T-cell (primary cell): ENCODE measurements around the gene MIB1. TPM values are rescaled to one million over a fixed set of nuclear protein-coding genes. Genes with fewer than 3 reads are reported as not detected.

Experiments
- ATAC-seq, 4 experiments: fragments of 200-7000 bp in 3 of 4; fragments of 150-1000 bp in 1 of 4; cut with Tn5 transposase; replicated peaks in 1 of 4; 1 replicate in 3 of 4; 2 replicates in 1 of 4; pipeline ENCODE4 v1.10.0; 2021; ENCODE audit warnings: moderate library complexity in 3 of 4, mild to moderate bottlenecking in 2 of 4, moderate number of reproducible peaks in 1 of 4
- CTCF ChIA-PET, 2 donors: fragments of 300-600 bp; sonication (Branson Sonifier 250); formaldehyde crosslinking; loops; one replicate each; lab custom pipeline; 2022; ENCODE audit warnings: antibody characterized with exemption in 2 of 2; lab: Charles Lee
- POLR2A ChIA-PET, 2 donors: fragments of 300-600 bp; sonication (Branson Sonifier 250); formaldehyde crosslinking; loops; one replicate each; lab custom pipeline; 2022; ENCODE audit warnings: antibody characterized with exemption in 2 of 2; lab: Charles Lee
- DNase-seq, 35 experiments: peaks; one replicate each; pipeline versions ENCODE4 v3.0.0 to v3.0.0-alpha.2; 2013 to 2023
- H3K27ac ChIP-seq: one replicate; pipeline ENCODE4 v1.5.1; 2013; ENCODE audit warnings: low read length
- H3K27me3 ChIP-seq, 2 experiments: replicated peaks in 1 of 2; 1 replicate in 1 of 2; 2 replicates in 1 of 2; pipeline versions ENCODE4 v1.6.1 to v1.7.0; 2013; ENCODE audit warnings: low read length in 1 of 2, mixed read lengths in 1 of 2; ENCODE audit not compliant: control insufficient read depth in 2 of 2, insufficient read depth in 2 of 2; ENCODE audit errors: extremely low read depth in 1 of 2
- H3K36me3 ChIP-seq, 2 donors: 1 replicate in 1 of 2; 2 replicates in 1 of 2; pipeline versions ENCODE4 v1.6.1 to v1.7.0; 2013; ENCODE audit warnings: low read length in 1 of 2; ENCODE audit not compliant: control insufficient read depth in 2 of 2, insufficient read depth in 1 of 2; ENCODE audit errors: extremely low read depth in 1 of 2
- H3K4me1 ChIP-seq, 2 experiments: 1 replicate in 1 of 2; 2 replicates in 1 of 2; pipeline versions ENCODE4 v1.6.1 to v1.7.0; 2013; ENCODE audit warnings: low read length in 2 of 2, mixed read lengths in 1 of 2; ENCODE audit not compliant: insufficient read depth in 2 of 2, control insufficient read depth in 1 of 2; ENCODE audit errors: extremely low read depth in 1 of 2
- H3K4me3 ChIP-seq, 2 donors: 1 replicate in 1 of 2; 2 replicates in 1 of 2; pipeline versions ENCODE4 v1.5.1 to v1.7.0; 2013; ENCODE audit warnings: mild to moderate bottlenecking in 2 of 2, low read length in 1 of 2, moderate library complexity in 1 of 2; ENCODE audit not compliant: control insufficient read depth in 1 of 2; ENCODE audit errors: extremely low read depth in 1 of 2
- H3K9me3 ChIP-seq: 2 replicates; pipeline ENCODE4 v1.7.0; 2013
- H3K27ac Mint-ChIP-seq, 2 donors: one replicate each; pipeline ENCODE4 v1.8.0; 2020 to 2021; ENCODE audit warnings: mild to moderate bottlenecking in 2 of 2, mixed read lengths in 2 of 2
- H3K27me3 Mint-ChIP-seq, 2 donors: one replicate each; pipeline ENCODE4 v1.8.0; 2021 to 2022; ENCODE audit warnings: mixed read lengths in 2 of 2
- H3K36me3 Mint-ChIP-seq: one replicate; pipeline ENCODE4 v1.8.0; 2021; ENCODE audit warnings: mixed read lengths
- H3K4me1 Mint-ChIP-seq, 3 donors: one replicate each; pipeline ENCODE4 v1.8.0; 2020 to 2022; ENCODE audit warnings: mixed read lengths in 3 of 3, mild to moderate bottlenecking in 1 of 3
- H3K4me3 Mint-ChIP-seq, 3 donors: one replicate each; pipeline ENCODE4 v1.8.0; 2020 to 2022; ENCODE audit warnings: mild to moderate bottlenecking in 3 of 3, mixed read lengths in 3 of 3, moderate library complexity in 3 of 3
- H3K9me3 Mint-ChIP-seq, 3 donors: one replicate each; pipeline ENCODE4 v1.8.0; 2020 to 2022; ENCODE audit warnings: mixed read lengths in 3 of 3
- WGBS: methylation state at CpG from one replicate; pipeline ENCODE4 v1.1.5; 2013; ENCODE audit warnings: missing lambda C conversion rate; ENCODE audit not compliant: insufficient coverage; 5-methylcytosine and 5-hydroxymethylcytosine counted together
- total RNA-seq, 35 experiments: library from RNA in 6 of 35; stranded (reverse) in 6 of 35; fragments of 120-200 nt in 1 of 35; gene quantifications; one replicate each; pipeline versions ENCODE4 v1.2.1 to v1.2.4 and lab custom pipeline; 2013 to 2026

Gene MIB1
- total RNA-seq, 5 donors from 2014 or later (not counting 1 experiment from before 2014, with no cell fraction given): 23.5 to 46.1 (median 34.3) TPM

GRCh38 chr18:21798126-21798525 is 57.5 kb downstream of the MIB1 start:
- Mint-ChIP-seq H3K4me3 (no peak overlapping the region), H3K36me3 (peaks cover 54% of the 10 kb centered on the region), H3K9me3 (no peaks in the 10 kb centered on the region), H3K27ac (no peak overlapping the region), H3K27me3 (no peaks in the 10 kb centered on the region), H3K4me1 (peaks cover 0 to 2% (median 0%) of the 10 kb centered on the region in 3 donors)
- H3K4me1 ChIP-seq: no peaks in the 10 kb centered on the region
- ATAC-seq (no peak), DNase-seq (no peak)
- peaks cover 0 to 4% of the 10 kb centered on the region in 2 donors for H3K36me3 ChIP-seq
- ChIA-PET CTCF (no interaction called here), POLR2A (no interaction called here)
- no peak overlapping the region for H3K4me3 ChIP-seq
- H3K27me3 ChIP-seq: no peaks in the 10 kb centered on the region
- H3K27ac ChIP-seq: no peak overlapping the region
- H3K9me3 ChIP-seq: no peaks in the 10 kb centered on the region

GRCh38 chr18:21799721-21800120 is 59.1 kb downstream of the MIB1 start:
- H3K4me3 ChIP-seq: no peak overlapping the region
- Mint-ChIP-seq H3K27me3 (no peaks in the 10 kb centered on the region), H3K4me3 (no peak overlapping the region), H3K36me3 (peaks cover 67% of the 10 kb centered on the region), H3K9me3 (no peaks in the 10 kb centered on the region), H3K27ac (no peak overlapping the region), H3K4me1 (no peaks in the 10 kb centered on the region)
- ChIA-PET CTCF (no interaction called here), POLR2A (no interaction called here)
- ATAC-seq (no peak), DNase-seq (no peak)
- H3K27ac ChIP-seq: no peak overlapping the region
- peaks cover 0 to 4% of the 10 kb centered on the region in 2 donors for H3K36me3 ChIP-seq
- no peaks in the 10 kb centered on the region for H3K4me1 ChIP-seq
- no peaks in the 10 kb centered on the region for H3K9me3 ChIP-seq
- no peaks in the 10 kb centered on the region for H3K27me3 ChIP-seq

- DNase-seq: no peak
- no peaks in the 10 kb centered on the region for H3K27me3 Mint-ChIP-seq
- H3K36me3 Mint-ChIP-seq: peaks cover 57% of the 10 kb centered on the region
- peaks cover 0 to 1% (median 1%) of the 10 kb centered on the region in 3 donors for H3K9me3 Mint-ChIP-seq
- Histone ChIP-seq H3K36me3 (peaks cover 0 to 12% of the 10 kb centered on the region in 2 donors), H3K27me3 (no peaks in the 10 kb centered on the region), H3K4me1 (no peaks in the 10 kb centered on the region), H3K27ac (no peak overlapping the region), H3K9me3 (no peaks in the 10 kb centered on the region), H3K4me3 (no peak overlapping the region)
- H3K27ac Mint-ChIP-seq: no peak overlapping the region
- ChIA-PET CTCF (interaction anchor here in 1 of 2 donors (0.6 kb wide), 1 partner anchor 33 kb away, joined by 4 read pairs; no protein-coding TSS in a partner anchor), POLR2A (no interaction called here)
- no peak overlapping the region for H3K4me3 Mint-ChIP-seq
- H3K4me1 Mint-ChIP-seq: no peaks in the 10 kb centered on the region
- ATAC-seq: no peak
- WGBS: no CpG with 5 or more reads among the region's 3 CpGs
Measured at GRCh38 chr18:21803495-21803894, 62.9 kb downstream of the MIB1 start.

GRCh38 chr18:21805771-21806366 is 65.3 kb downstream of the MIB1 start:
- H3K27me3 ChIP-seq: no peaks in the 10 kb centered on the region
- POLR2A ChIA-PET: no interaction called here
- H3K36me3 ChIP-seq: peaks cover 0 to 20% of the 10 kb centered on the region in 2 donors
- no peak overlapping the region for H3K4me3 ChIP-seq
- 97% methylated on average over 4 of the region's 9 CpGs for WGBS
- H3K4me3 Mint-ChIP-seq: no peak overlapping the region
- CTCF ChIA-PET: no interaction called here
- H3K9me3 Mint-ChIP-seq: peaks cover 0 to 8% (median 3%) of the 10 kb centered on the region in 3 donors
- no peaks in the 10 kb centered on the region for H3K4me1 ChIP-seq
- H3K9me3 ChIP-seq: no peaks in the 10 kb centered on the region
- H3K36me3 Mint-ChIP-seq: peaks cover 64% of the 10 kb centered on the region
- ATAC-seq (no peak), DNase-seq (no peak)
- H3K4me1 Mint-ChIP-seq: no peaks in the 10 kb centered on the region
- no peaks in the 10 kb centered on the region for H3K27me3 Mint-ChIP-seq
- H3K27ac Mint-ChIP-seq: no peak overlapping the region
- H3K27ac ChIP-seq: no peak overlapping the region

GRCh38 chr18:21808185-21808584 is 67.6 kb downstream of the MIB1 start:
- Histone ChIP-seq H3K27me3 (no peaks in the 10 kb centered on the region), H3K4me1 (no peaks in the 10 kb centered on the region), H3K36me3 (peaks cover 0 to 21% of the 10 kb centered on the region in 2 donors), H3K27ac (no peak overlapping the region), H3K9me3 (no peaks in the 10 kb centered on the region), H3K4me3 (no peak overlapping the region)
- CTCF ChIA-PET: no interaction called here
- no peak overlapping the region for H3K4me3 Mint-ChIP-seq
- H3K27me3 Mint-ChIP-seq: no peaks in the 10 kb centered on the region
- DNase-seq (no peak), ATAC-seq (no peak)
- no peaks in the 10 kb centered on the region for H3K4me1 Mint-ChIP-seq
- peaks cover 56% of the 10 kb centered on the region for H3K36me3 Mint-ChIP-seq
- WGBS: no CpG with 5 or more reads among the region's 3 CpGs
- H3K9me3 Mint-ChIP-seq: peaks cover 0 to 8% (median 3%) of the 10 kb centered on the region in 3 donors
- no peak overlapping the region for H3K27ac Mint-ChIP-seq
- POLR2A ChIA-PET: interaction anchor here in 1 of 2 donors (0.6 kb wide), 1 partner anchor 13 kb away, joined by 4 read pairs; no protein-coding TSS in a partner anchor

- H3K9me3 ChIP-seq: no peaks in the 10 kb centered on the region
- Mint-ChIP-seq H3K4me3 (no peak overlapping the region), H3K9me3 (peaks cover 0 to 8% (median 3%) of the 10 kb centered on the region in 3 donors), H3K36me3 (peaks cover 53% of the 10 kb centered on the region), H3K27ac (no peak overlapping the region), H3K4me1 (no peaks in the 10 kb centered on the region), H3K27me3 (no peaks in the 10 kb centered on the region)
- H3K27ac ChIP-seq: no peak overlapping the region
- POLR2A ChIA-PET: no interaction called here
- DNase-seq (no peak), ATAC-seq (no peak)
- H3K27me3 ChIP-seq: no peaks in the 10 kb centered on the region
- H3K4me3 ChIP-seq: no peak overlapping the region
- H3K4me1 ChIP-seq: no peaks in the 10 kb centered on the region
- no CpG with 5 or more reads among the region's 2 CpGs for WGBS
- H3K36me3 ChIP-seq: peaks cover 0 to 21% of the 10 kb centered on the region in 2 donors
- CTCF ChIA-PET: no interaction called here
Measured at GRCh38 chr18:21809725-21810124, 69.1 kb downstream of the MIB1 start.
